Neural progenitor cell (in vitro differentiated cells): ENCODE measurements around the gene SLC7A5.
"Not testable (repeated sequence)": the region's sequence is repeated elsewhere in the genome, so short reads cannot be mapped to it uniquely, and the experiment has no call there.

Source experiments
- EZH2 ChIP-seq: fragments of 200-600 bp; sonication (generic); IDR thresholded peaks from 2 replicates; pipeline ENCODE4 v1.6.1; 2017; ENCODE audit warnings: antibody characterized with exemption, mild to moderate bottlenecking, moderate library complexity
- TF ChIP-seq, protein P1 (sequence below): fragments of 200-600 bp; sonication (generic); IDR thresholded peaks from 2 replicates; pipeline ENCODE4 v1.5.1; 2017; ENCODE audit warnings: antibody characterized with exemption, mild to moderate bottlenecking

DNA sequence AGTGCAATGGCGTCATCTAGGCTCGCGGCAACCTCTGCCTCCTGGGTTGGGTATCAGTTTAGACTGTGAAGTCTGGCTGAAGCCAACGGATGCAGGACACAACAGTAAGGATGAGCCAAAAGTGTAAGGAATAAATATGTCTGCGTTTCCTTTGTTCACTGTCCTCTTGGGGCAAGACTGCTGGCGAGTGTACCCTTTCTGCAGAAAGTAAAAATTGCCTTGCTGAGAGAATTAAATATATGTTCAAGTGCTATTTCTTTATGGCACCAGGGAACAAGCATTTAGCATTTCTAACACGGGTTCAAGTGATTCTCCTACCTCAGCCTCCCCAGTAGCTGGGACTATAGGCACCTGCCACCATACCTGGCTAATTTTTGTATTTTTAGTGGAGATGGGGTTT, 51.9 kb downstream of the SLC7A5 start:
- TF ChIP-seq, protein P1, sequence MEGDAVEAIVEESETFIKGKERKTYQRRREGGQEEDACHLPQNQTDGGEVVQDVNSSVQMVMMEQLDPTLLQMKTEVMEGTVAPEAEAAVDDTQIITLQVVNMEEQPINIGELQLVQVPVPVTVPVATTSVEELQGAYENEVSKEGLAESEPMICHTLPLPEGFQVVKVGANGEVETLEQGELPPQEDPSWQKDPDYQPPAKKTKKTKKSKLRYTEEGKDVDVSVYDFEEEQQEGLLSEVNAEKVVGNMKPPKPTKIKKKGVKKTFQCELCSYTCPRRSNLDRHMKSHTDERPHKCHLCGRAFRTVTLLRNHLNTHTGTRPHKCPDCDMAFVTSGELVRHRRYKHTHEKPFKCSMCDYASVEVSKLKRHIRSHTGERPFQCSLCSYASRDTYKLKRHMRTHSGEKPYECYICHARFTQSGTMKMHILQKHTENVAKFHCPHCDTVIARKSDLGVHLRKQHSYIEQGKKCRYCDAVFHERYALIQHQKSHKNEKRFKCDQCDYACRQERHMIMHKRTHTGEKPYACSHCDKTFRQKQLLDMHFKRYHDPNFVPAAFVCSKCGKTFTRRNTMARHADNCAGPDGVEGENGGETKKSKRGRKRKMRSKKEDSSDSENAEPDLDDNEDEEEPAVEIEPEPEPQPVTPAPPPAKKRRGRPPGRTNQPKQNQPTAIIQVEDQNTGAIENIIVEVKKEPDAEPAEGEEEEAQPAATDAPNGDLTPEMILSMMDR, result not testable (repeated sequence)
- not testable (repeated sequence) for TF ChIP-seq EZH2
